GM21825 (cell line): ENCODE results near the gene NGEF.

Experiments used
- ATAC-seq: cut with Tn5 transposase; IDR thresholded peaks from one replicate; pipeline ENCODE4 v1.9.1; 2021; ENCODE audit warnings: mild to moderate bottlenecking, moderate library complexity; ENCODE audit not compliant: unreplicated experiment

Gene NGEF

GRCh38 chr2:232973796-232974195 is 39.3 kb downstream of the NGEF start:
- no peak for ATAC-seq

- no peak for ATAC-seq
Measured at GRCh38 chr2:232973011-232973735, 39.9 kb downstream of the NGEF start.

GRCh38 chr2:232971744-232972143 is 41.3 kb downstream of the NGEF start:
- no peak for ATAC-seq

GRCh38 chr2:232970051-232970450 is 43.0 kb downstream of the NGEF start:
- no peak for ATAC-seq

- no peak for ATAC-seq
Measured at GRCh38 chr2:232967474-232967873, 45.6 kb downstream of the NGEF start.

- no peak for ATAC-seq
Measured at GRCh38 chr2:232966122-232966521, 46.9 kb downstream of the NGEF start.

- ATAC-seq = no peak
Measured at GRCh38 chr2:232963913-232964312, 49.1 kb downstream of the NGEF start.

- no peak for ATAC-seq
Measured at GRCh38 chr2:232960862-232961261, 52.2 kb downstream of the NGEF start.

GRCh38 chr2:232959139-232959538 is 53.9 kb downstream of the NGEF start:
- no peak for ATAC-seq

- ATAC-seq = no peak
Measured at GRCh38 chr2:232957657-232958090, 55.4 kb downstream of the NGEF start.

- ATAC-seq = no peak
Measured at GRCh38 chr2:232955856-232956255, 57.2 kb downstream of the NGEF start.

- no peak for ATAC-seq
Measured at GRCh38 chr2:232954691-232955090, 58.4 kb downstream of the NGEF start.

- ATAC-seq = no peak
Measured at GRCh38 chr2:232951891-232952290, 61.2 kb downstream of the NGEF start.

- ATAC-seq = no peak
Measured at GRCh38 chr2:232951181-232951580, 61.9 kb downstream of the NGEF start.

- ATAC-seq = no peak
Measured at GRCh38 chr2:232950751-232951150, 62.3 kb downstream of the NGEF start.

GRCh38 chr2:232949016-232949415 is 64.0 kb downstream of the NGEF start:
- ATAC-seq = no peak

- no peak for ATAC-seq
Measured at GRCh38 chr2:232942831-232943230, 70.2 kb downstream of the NGEF start.

- ATAC-seq = no peak
Measured at GRCh38 chr2:232941912-232942594, 71.0 kb downstream of the NGEF start.

GRCh38 chr2:232941400-232941799 is 71.7 kb downstream of the NGEF start:
- ATAC-seq = no peak

GRCh38 chr2:232940724-232941123 is 72.3 kb downstream of the NGEF start:
- ATAC-seq = no peak

- ATAC-seq = no peak
Measured at GRCh38 chr2:232937278-232937906, 75.7 kb downstream of the NGEF start.

- no peak for ATAC-seq
Measured at GRCh38 chr2:232931636-232932035, 81.4 kb downstream of the NGEF start.
